Chondrocyte (in vitro differentiated cells): ENCODE results near the gene SLC4A1AP. TPM values are rescaled to one million over a fixed set of nuclear protein-coding genes. Genes with fewer than 3 reads are reported as not detected.
A peak's percentile ranks its signal among the peaks of the same experiment; 100 is the strongest.
"Not testable (repeated sequence)": the region's sequence is repeated elsewhere in the genome, so short reads cannot be mapped to it uniquely, and the experiment has no call there.

Source experiments
- DNase-seq: peaks from one replicate; pipeline ENCODE4 v3.0.0; 2021; ENCODE audit warnings: mixed read lengths, low spot score
- H3K27ac Mint-ChIP-seq: one replicate; pipeline ENCODE4 v1.8.0; 2021; ENCODE audit warnings: mild to moderate bottlenecking, moderate library complexity, mixed read lengths; ENCODE audit not compliant: unreplicated experiment
- H3K27me3 Mint-ChIP-seq: 2 replicates; pipeline ENCODE4 v1.8.0; 2021; ENCODE audit warnings: low read depth, mixed read lengths
- H3K36me3 Mint-ChIP-seq: 2 replicates; pipeline ENCODE4 v1.8.0; 2021; ENCODE audit warnings: low read depth, mixed read lengths
- H3K4me1 Mint-ChIP-seq: 2 replicates; pipeline ENCODE4 v1.8.0; 2021; ENCODE audit warnings: low read depth, mild to moderate bottlenecking, mixed read lengths
- H3K4me3 Mint-ChIP-seq: one replicate; pipeline ENCODE4 v1.8.0; 2021; ENCODE audit warnings: mild to moderate bottlenecking, moderate library complexity, mixed read lengths; ENCODE audit not compliant: unreplicated experiment
- H3K9me3 Mint-ChIP-seq: 2 replicates; pipeline ENCODE4 v1.8.0; 2021; ENCODE audit warnings: low read depth, mixed read lengths
- total RNA-seq: library from RNA; stranded (reverse); gene quantifications from 3 replicates; pipeline ENCODE4 v1.2.1, GENCODE V29; 2021
- TF ChIP-seq, protein P1 (sequence below): fragments of 200-600 bp; sonication (generic); IDR thresholded peaks from 2 replicates; pipeline ENCODE4 v1.5.0; 2021; ENCODE audit warnings: antibody characterized with exemption, mild to moderate bottlenecking, moderate library complexity

SLC4A1AP gene
- total RNA-seq, 1 donor from 2014 or later = 18.8 TPM

DNA sequence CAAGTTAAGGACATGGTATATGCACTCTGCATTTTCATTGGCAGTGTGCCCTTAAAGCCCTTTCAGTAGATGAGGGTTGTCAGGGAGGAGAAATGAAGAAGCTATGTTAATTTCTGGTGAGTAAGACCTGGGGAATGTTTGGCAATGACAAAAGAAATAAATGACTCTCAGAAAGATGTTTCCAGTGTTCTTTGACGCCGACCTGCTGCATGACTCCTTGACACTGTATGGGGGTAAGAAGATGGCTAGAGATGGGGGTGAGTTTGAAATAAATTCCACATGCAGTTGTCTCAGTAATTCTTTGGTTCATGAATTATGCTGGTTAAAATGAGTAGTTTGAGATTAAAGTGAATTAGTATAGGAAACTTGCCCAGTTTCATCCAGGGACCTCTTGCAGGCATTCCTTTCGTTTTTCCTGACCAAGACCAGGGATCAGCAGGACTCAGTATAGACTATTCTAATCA, 40.7 kb upstream of the SLC4A1AP start:
- H3K27me3 Mint-ChIP-seq = no peaks in the 10 kb centered on the region
- peak overlapping the region; percentile 4 for H3K4me3 Mint-ChIP-seq
- no peaks in the 10 kb centered on the region for H3K9me3 Mint-ChIP-seq
- H3K27ac Mint-ChIP-seq = peak overlapping the region; percentile 74
- peaks cover 32% of the 10 kb centered on the region for H3K36me3 Mint-ChIP-seq
- peaks cover 37% of the 10 kb centered on the region for H3K4me1 Mint-ChIP-seq
- TF ChIP-seq, protein P1, sequence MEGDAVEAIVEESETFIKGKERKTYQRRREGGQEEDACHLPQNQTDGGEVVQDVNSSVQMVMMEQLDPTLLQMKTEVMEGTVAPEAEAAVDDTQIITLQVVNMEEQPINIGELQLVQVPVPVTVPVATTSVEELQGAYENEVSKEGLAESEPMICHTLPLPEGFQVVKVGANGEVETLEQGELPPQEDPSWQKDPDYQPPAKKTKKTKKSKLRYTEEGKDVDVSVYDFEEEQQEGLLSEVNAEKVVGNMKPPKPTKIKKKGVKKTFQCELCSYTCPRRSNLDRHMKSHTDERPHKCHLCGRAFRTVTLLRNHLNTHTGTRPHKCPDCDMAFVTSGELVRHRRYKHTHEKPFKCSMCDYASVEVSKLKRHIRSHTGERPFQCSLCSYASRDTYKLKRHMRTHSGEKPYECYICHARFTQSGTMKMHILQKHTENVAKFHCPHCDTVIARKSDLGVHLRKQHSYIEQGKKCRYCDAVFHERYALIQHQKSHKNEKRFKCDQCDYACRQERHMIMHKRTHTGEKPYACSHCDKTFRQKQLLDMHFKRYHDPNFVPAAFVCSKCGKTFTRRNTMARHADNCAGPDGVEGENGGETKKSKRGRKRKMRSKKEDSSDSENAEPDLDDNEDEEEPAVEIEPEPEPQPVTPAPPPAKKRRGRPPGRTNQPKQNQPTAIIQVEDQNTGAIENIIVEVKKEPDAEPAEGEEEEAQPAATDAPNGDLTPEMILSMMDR = no peak
- DNase-seq = no peak

DNA sequence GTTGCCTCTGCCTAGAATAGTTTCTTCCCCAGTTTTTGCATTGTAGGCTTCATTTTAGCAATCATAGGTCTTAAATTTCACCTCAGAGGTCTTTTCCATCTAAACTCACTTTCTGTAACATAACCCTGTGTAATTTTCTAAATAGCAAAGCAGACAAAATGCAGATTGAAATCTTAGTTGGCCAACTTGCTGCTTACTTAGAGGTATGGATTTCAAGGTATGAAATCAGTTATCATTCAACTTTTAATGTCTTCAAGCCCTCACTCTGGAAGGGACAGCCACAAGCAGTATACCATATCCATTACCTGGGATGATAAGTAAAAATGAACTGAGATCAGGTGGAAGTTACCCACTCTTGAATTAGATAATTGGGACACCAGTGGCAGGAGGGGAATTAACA, 38.7 kb upstream of the SLC4A1AP start:
- TF ChIP-seq, protein P1 = no peak
- Mint-ChIP-seq H3K4me3 (no peak overlapping the region), H3K4me1 (peaks cover 41% of the 10 kb centered on the region), H3K9me3 (no peaks in the 10 kb centered on the region), H3K36me3 (peaks cover 25% of the 10 kb centered on the region), H3K27ac (no peak overlapping the region), H3K27me3 (no peaks in the 10 kb centered on the region)
- DNase-seq = no peak

DNA sequence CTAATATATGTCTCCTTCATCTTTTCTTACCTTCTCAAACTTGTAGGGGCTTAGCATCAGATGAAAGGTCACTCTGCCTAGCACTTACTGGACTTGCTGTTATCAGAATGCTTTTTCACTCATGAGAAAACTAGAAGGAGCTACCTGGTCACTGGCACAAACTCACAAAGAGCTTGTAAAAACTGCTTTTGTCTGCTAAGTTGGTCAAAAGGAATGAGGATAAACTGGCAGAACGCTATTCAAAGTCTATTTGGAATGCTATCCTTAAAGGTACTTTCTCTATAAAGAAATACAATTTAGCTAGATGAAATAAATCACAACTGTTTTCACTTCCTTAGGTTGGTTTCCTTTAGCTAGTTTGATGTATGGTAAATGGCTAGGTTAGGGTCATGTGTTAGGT, 37.4 kb upstream of the SLC4A1AP start:
- H3K27ac Mint-ChIP-seq, DNase-seq, H3K27me3 Mint-ChIP-seq, H3K9me3 Mint-ChIP-seq, H3K4me3 Mint-ChIP-seq: not testable (repeated sequence)
- Mint-ChIP-seq H3K4me1 (peaks cover 47% of the 10 kb centered on the region), H3K36me3 (peaks cover 17% of the 10 kb centered on the region)

DNA sequence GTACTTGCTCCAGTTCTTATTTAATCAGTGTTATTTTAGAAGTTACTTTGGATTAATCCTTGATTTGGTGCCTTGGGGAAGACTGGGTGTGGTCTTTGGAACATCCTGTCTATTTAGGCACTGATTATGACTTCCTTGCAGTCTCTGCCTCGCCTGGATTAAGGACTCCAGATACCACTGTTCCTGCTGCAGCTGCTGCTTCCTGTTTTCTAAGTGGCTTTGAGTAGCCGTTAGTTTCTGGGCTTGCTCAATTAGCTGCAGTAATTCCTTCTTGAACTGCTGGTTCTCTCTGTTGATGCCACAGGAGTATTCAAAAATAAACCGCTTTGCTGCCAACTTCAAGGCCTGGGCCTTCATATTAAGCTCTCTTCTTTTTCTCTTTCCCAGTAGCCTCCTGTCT, 36.8 kb upstream of the SLC4A1AP start:
- H3K27me3 Mint-ChIP-seq, H3K9me3 Mint-ChIP-seq, DNase-seq, H3K4me3 Mint-ChIP-seq, H3K27ac Mint-ChIP-seq: not testable (repeated sequence)
- Mint-ChIP-seq H3K4me1 (peaks cover 42% of the 10 kb centered on the region), H3K36me3 (peaks cover 14% of the 10 kb centered on the region)

DNA sequence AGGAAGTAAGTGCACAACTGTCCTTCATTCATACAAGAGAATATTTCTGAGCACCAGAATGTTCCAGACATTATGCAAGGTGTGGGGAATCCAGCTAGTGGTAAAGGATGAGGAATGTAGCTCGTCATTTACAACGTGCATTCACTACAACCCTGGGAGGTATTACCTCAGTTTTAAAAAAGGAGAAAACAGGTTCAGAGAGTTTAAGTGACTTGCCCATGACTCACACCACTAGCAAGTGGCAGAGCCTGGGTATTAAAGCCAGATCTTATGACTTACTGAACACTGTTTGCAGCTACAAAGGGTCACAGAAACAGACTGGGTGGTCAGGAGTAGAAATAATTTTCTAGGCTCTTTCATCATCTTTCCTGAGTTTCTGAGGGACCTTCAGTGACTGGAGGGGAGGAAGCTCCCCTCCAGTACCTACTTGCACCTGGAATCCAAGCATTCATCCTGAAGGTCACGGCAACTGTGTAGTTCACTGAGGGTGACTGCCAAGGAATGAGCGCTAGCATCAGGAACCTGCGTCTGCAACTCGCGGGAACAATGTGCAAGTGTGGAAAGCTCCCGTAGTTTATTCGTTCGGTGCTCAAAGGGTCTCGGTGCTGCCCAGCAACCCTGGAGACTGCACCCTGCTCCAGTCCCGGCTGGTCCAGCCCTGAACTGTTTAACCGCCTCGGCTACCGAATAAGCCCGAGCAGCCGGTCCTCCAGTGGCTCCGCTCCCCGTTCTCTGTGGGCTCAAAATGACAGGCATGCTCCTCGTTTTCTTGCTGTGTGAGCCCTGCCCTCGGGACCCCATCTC, 35.5 kb upstream of the SLC4A1AP start:
- Mint-ChIP-seq H3K36me3 (peaks cover 15% of the 10 kb centered on the region), H3K9me3 (no peaks in the 10 kb centered on the region), H3K4me1 (peaks cover 30% of the 10 kb centered on the region), H3K27ac (no peak overlapping the region), H3K27me3 (no peaks in the 10 kb centered on the region), H3K4me3 (no peak overlapping the region)
- no peak for DNase-seq
- TF ChIP-seq, protein P1 = no peak

DNA sequence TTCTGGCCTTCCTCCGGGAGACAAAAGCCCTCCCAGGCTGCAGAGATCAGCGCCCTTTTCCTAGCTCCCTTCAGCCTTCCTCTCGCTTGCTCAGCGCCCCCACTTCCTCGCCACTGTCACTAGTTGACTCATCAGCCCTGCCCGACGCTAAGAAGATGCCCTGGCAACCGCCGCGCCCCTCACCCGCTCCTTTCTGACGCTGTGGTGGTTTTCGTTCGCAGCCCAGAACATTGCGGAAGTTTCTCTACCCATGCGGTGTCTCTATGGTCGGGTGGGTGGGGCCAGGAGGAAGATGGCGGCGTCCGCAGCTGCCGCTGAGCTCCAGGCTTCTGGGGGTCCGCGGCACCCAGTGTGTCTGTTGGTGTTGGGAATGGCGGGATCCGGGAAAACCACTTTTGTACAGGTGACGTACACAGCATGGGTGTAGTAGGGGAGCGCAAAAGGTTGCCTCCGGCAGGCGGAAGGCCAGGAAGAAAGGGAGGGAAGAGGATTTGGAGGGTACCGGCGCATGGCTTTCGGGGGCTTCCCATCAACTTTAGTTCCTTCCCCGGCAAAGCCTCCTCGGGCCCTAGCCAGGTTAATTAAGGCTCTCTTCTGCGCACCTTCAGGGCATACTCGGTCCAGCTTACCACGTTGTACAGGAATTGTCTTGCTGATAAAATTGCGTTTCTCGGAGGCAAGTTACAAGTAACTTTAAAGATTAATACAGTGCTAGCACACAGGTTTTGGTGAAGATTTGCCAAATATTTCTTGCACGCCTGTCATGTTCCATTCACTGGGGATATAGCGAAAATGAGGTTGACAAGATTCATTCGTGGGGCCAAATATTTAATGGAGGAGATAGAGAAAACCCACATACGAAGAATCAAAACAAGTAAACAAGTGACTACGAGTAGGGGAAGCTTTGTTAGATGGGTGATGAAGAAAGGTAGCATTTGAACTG, 34.7 kb upstream of the SLC4A1AP start, which contains the start of the genes CCDC121 and GPN1:
CCDC121 (minus strand) TSS at position 246 of the 943 bp plus-strand sequence. CDS start 1,213 bp downstream, outside the sequence.
GPN1 (plus strand) TSS at position 284 of the 943 bp plus-strand sequence; CDS start at position 293, 9 bp downstream.
- Mint-ChIP-seq H3K9me3 (no peaks in the 10 kb centered on the region), H3K4me3 (no peak within 1 kb of the TSS), H3K27me3 (no peaks in the 10 kb centered on the region), H3K4me1 (peaks cover 25% of the 10 kb centered on the region), H3K27ac (no peak within 1 kb of the TSS), H3K36me3 (peaks cover 12% of the 10 kb centered on the region)
- DNase-seq = peak; percentile 91
- TF ChIP-seq, protein P1 = no peak

DNA sequence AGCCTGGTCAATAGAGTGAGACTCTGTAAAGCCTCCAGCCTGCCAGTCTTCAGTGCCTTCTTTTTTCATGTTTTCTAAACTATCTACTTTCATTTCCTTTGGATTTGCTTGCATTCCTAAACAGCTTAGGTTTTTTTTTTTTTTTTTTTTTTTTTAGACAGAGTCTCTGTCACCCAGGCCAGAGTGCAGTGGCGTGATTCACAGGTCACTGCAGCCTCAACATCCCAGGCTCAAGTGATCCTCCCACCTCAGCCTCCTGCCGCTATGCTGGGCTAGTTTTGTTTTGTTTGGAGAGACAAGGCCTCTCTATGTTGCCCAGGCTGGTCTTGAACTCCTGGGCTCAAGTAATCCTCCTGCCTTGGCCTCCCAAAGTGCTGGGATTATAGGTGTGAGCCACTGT, 33.4 kb upstream of the SLC4A1AP start:
- peaks cover 16% of the 10 kb centered on the region for H3K36me3 Mint-ChIP-seq
- H3K4me1 Mint-ChIP-seq = peaks cover 25% of the 10 kb centered on the region
- not testable (repeated sequence) for DNase-seq, H3K27me3 Mint-ChIP-seq, H3K4me3 Mint-ChIP-seq, H3K9me3 Mint-ChIP-seq
- H3K27ac Mint-ChIP-seq = peak overlapping the region; percentile 50
